ENCODE results near the gene ARID1B. TPM values are rescaled to one million over a fixed set of nuclear protein-coding genes. Genes with fewer than 3 reads are reported as not detected.

ARID1B gene
- total RNA-seq: 213 TPM
- 36.2 TPM for polyA plus RNA-seq

DNA sequence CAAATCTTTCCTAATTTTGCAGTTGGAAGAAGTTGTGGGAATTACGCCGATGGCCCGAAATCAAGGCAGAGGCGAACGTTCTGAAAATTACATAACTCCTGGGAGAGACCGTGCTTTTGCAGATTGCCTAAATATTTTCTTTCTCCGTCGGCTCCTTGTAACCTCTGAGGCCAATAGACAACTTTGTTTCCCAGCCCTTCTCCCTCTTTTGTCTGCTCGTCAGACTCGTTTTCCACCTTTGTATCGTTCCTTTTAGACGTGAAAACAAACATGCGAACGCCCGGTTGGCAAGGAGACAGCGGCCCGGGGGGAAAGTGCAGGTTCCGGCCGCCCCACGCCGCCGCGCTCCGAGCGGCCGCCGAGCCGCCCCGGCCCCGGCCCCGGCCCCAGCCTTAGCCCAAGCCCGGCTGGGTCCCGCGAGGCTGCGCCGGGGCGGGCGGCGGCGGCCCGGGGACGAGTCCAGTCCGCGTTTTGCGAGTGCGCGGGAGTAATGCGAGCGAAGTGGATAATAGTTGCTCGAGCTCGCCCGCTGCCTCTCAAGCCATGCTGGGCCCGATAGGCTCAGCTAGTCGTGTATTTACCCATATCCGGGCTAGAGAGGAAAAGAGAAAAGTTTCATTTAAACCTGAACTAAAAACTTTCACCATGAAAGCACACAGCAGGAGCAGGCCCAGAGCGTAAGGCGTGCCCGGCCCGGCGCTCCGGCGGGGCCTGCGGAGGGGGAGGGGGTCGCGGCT lies at the start of gene ARID1B:
TSS of gene ARID1B (plus strand) at position 539 of the 737 bp plus-strand sequence. CDS start 303 bp downstream, outside the sequence.
- peak; percentile 73 for DNase-seq (ENCODE audit: extremely low spot score)
- H3K27ac ChIP-seq (ENCODE audit: low read depth): peak within 1 kb of the TSS; percentile 99
- WGBS: under 1% methylated on average over 65 of the region's 65 CpGs
- H3K36me3 ChIP-seq (ENCODE audit: insufficient read depth): no peaks in the 10 kb centered on the region
- no peaks in the 10 kb centered on the region for H3K4me1 ChIP-seq (ENCODE audit: insufficient read depth)
- H3K4me3 ChIP-seq (ENCODE audit: low read depth, low read length): peak within 1 kb of the TSS; percentile 99

DNA sequence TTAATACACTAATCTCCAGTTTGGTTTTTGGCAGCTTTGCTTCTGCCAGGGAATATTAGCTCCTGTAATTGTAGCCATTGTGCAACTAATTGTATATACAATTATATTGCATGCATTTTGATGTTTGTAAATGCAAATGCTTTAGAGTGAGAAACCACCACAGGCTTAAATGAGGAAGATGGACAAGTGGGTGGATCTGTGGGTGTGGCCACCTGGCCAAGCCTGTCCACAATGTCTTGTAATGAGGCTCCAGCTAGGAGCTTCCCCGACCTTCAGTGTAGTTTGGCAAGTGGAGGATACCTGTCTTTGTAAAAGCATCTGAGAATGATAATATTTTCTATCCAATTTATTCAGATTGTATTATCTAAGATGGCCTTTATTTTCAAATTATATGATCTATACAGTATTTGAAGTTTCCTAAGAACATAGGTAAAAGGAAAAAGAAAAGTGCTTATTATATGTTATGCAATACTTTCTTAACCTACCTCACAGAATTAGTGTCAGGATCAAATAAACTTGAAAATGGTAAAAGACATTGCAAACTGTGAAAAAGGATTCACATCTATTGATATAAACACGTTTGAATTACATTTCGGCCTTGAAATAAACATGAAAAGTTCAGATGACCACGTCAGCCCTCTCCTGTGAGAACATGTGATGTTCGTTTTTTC lies 49.3 kb upstream of the ARID1B start:
- H3K36me3 ChIP-seq (ENCODE audit: insufficient read depth): no peaks in the 10 kb centered on the region
- no peak overlapping the region for H3K4me3 ChIP-seq (ENCODE audit: low read depth, low read length)
- DNase-seq (ENCODE audit: extremely low spot score): no peak
- no peak overlapping the region for H3K27ac ChIP-seq (ENCODE audit: low read depth)
- WGBS: 84% methylated on average over 5 of the region's 5 CpGs
- H3K4me1 ChIP-seq (ENCODE audit: insufficient read depth): no peaks in the 10 kb centered on the region

DNA sequence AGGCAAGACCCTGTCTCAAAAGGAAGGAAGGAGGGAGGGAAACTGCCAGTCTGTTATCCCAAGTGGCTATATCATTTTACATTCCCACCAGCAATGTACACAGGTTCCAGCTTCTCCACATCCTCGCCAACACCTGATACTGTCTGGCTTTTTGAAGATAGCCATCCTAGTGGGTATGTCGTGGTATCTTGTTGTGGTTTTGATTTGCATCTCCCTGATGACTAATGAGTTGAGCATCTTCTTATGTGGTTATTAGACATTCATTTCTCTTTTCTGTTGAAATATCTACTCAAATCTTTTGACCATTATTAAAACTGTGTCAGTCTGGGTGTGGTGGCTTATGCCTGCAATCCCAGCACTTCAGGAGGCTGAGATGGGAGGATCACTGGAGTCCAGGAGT lies 47.9 kb upstream of the ARID1B start:
- 81% methylated on average over 2 of the region's 2 CpGs for WGBS
- no peak for DNase-seq (ENCODE audit: extremely low spot score)
- Histone ChIP-seq H3K4me3 (ENCODE audit: low read depth, low read length) (no peak overlapping the region), H3K27ac (ENCODE audit: low read depth) (no peak overlapping the region), H3K4me1 (ENCODE audit: insufficient read depth) (no peaks in the 10 kb centered on the region), H3K36me3 (ENCODE audit: insufficient read depth) (no peaks in the 10 kb centered on the region)

DNA sequence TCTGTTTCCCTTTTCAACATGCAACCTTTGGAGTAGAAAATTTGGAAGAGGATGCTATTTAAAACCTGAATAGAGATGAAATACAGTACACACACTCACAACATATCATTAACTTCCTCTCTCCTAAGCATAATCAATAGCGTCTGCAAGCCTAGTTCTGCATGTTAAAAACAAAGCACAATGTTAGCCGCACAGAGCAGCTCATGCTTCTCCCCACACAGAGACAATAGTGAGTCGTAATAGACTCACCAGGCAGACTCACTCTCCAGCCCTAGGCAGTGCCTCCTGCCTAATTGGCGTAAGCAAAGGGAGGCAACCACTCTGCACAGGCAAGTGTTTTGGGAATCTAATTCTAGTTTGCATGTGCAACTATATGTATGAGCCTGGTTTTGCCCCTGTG lies 45.8 kb upstream of the ARID1B start:
- H3K4me3 ChIP-seq (ENCODE audit: low read depth, low read length): no peak overlapping the region
- H3K4me1 ChIP-seq (ENCODE audit: insufficient read depth): no peaks in the 10 kb centered on the region
- DNase-seq (ENCODE audit: extremely low spot score): no peak
- no peaks in the 10 kb centered on the region for H3K36me3 ChIP-seq (ENCODE audit: insufficient read depth)
- 94% methylated on average over 4 of the region's 4 CpGs for WGBS
- no peak overlapping the region for H3K27ac ChIP-seq (ENCODE audit: low read depth)

DNA sequence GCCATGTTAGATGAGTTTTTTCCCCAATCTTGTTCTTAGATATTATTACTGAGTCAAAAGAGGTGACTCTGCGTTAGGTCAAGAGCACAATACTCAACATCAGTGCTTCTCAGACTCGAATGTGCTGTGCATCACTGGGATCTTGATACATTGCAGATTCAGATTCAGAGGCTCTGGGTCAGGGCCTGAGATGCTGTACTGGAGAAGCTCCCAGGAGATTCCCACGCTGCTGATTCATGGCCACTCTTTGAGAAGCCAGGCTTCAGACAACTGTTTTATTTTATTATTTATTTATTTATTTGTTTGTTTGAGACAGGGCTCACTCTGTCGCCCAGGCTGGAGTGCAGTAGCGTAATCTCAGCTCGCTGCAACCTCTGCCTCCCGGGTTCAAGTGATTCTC lies 41.4 kb upstream of the ARID1B start:
- WGBS: 94% methylated on average over 7 of the region's 7 CpGs
- DNase-seq (ENCODE audit: extremely low spot score): no peak
- H3K4me3 ChIP-seq (ENCODE audit: low read depth, low read length): no peak overlapping the region
- no peaks in the 10 kb centered on the region for H3K4me1 ChIP-seq (ENCODE audit: insufficient read depth)
- H3K27ac ChIP-seq (ENCODE audit: low read depth): no peak overlapping the region
- no peaks in the 10 kb centered on the region for H3K36me3 ChIP-seq (ENCODE audit: insufficient read depth)

DNA sequence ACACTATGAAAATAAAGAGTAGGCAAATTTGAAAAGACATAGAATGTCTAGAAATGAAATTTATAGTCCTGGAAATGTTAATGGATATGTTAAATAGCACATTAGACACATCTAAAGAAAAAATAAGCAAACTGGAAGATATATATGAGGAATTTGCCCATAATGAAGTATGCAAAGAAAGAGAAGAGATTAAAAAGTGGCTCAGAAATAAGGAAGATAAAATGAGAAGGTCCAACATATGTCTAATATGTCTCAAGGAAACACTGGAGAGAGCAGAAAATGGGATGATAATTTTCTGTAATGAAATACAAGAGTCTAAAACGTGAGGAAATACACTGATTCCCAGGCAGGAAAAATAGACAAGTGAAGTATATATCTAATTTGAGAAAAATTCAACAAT lies 36.6 kb upstream of the ARID1B start:
- WGBS: 69% methylated on average over 1 of the region's 1 CpG
- DNase-seq (ENCODE audit: extremely low spot score): no peak
- no peak overlapping the region for H3K27ac ChIP-seq (ENCODE audit: low read depth)
- H3K4me3 ChIP-seq (ENCODE audit: low read depth, low read length): no peak overlapping the region
- H3K4me1 ChIP-seq (ENCODE audit: insufficient read depth): no peaks in the 10 kb centered on the region
- H3K36me3 ChIP-seq (ENCODE audit: insufficient read depth): no peaks in the 10 kb centered on the region

DNA sequence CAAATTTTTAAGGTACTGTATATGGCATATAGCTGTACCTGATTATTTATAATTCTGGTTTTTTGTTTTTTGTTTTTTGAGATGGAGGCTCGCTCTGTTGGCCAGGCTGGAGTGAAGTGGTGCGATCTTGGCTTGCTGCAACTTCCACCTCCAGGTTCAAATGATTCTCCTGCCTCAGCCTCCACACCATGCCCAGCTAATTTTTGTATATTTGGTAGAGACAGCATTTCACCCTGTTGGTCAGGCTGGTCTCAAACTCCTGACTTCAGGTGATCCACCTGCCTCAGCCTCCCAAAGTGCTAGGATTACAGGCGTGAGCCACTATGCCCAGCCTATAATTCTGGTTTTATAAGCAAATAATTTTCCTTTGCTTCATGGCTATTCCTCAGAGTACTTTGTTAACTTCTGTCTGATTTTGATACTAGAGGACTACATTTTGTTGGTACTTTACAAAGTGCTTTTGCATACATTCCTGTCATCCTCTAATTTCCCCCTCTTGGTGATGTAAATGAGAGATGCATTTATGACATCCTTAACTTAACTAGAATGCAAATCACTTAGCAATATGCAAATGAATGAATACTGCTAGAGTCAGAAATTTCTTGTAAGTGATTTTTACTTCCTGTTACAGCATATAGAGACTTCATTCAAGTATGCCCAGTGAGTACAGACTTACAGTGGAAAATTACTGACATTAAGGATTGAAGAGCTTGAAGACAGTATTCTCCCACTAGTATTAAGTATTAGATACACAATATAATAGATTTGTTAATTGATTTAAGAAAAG lies 35.7 kb upstream of the ARID1B start:
- no peak for DNase-seq (ENCODE audit: extremely low spot score)
- 97% methylated on average over 3 of the region's 3 CpGs for WGBS

DNA sequence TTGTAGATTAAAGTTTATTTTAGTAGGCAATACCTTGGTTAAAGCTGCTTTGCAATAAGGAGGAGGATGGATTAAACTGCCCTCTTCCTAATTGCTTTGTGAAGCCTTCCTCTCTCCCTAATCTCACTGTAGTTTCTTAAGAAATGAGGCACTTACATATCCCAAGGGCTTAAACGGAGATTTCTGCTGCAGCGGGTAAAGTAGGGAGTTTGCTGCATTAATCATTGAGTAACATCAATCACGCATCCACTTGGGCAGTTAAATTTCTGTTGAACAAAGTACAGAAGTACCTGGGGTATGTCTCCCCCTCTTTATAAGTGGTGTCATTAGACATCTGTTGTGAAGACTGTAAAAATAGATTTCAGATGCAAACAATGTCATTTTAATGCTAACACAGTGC lies 29.5 kb upstream of the ARID1B start:
- 62% methylated on average over 3 of the region's 3 CpGs for WGBS

More for the DNA sequence above, 35.7 kb upstream of the ARID1B start:
- Histone ChIP-seq H3K4me3 (ENCODE audit: low read depth, low read length) (no peak overlapping the region), H3K36me3 (ENCODE audit: insufficient read depth) (no peaks in the 10 kb centered on the region), H3K4me1 (ENCODE audit: insufficient read depth) (no peaks in the 10 kb centered on the region), H3K27ac (ENCODE audit: low read depth) (no peak overlapping the region)

DNA sequence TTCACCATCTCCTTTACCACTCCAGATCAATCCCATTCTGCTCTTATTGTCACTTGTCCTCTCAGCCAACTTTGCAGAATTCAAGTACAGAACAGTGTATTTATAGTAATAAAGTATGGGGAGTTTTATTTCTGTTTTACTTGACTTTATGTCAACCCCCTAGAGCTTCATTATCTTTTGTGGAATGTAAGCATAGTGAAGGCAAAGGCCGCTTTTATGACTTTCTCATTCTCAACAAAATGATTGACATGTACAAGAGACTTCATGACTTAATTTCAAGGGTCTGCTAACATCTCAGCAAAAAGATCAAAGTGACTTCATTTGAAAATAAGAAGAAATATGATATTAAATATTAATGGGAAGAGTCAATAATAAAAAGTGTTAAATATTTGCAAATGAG lies 28.7 kb upstream of the ARID1B start:
- no peak overlapping the region for H3K4me3 ChIP-seq (ENCODE audit: low read depth, low read length)
- WGBS: 95% methylated on average over 1 of the region's 1 CpG
- no peaks in the 10 kb centered on the region for H3K4me1 ChIP-seq (ENCODE audit: insufficient read depth)
- H3K27ac ChIP-seq (ENCODE audit: low read depth): no peak overlapping the region
- DNase-seq (ENCODE audit: extremely low spot score): no peak
- no peaks in the 10 kb centered on the region for H3K36me3 ChIP-seq (ENCODE audit: insufficient read depth)

More for the DNA sequence above, 29.5 kb upstream of the ARID1B start:
- no peak overlapping the region for H3K27ac ChIP-seq (ENCODE audit: low read depth)
- DNase-seq (ENCODE audit: extremely low spot score): no peak
- no peaks in the 10 kb centered on the region for H3K4me1 ChIP-seq (ENCODE audit: insufficient read depth)
- no peak overlapping the region for H3K4me3 ChIP-seq (ENCODE audit: low read depth, low read length)
- no peaks in the 10 kb centered on the region for H3K36me3 ChIP-seq (ENCODE audit: insufficient read depth)

DNA sequence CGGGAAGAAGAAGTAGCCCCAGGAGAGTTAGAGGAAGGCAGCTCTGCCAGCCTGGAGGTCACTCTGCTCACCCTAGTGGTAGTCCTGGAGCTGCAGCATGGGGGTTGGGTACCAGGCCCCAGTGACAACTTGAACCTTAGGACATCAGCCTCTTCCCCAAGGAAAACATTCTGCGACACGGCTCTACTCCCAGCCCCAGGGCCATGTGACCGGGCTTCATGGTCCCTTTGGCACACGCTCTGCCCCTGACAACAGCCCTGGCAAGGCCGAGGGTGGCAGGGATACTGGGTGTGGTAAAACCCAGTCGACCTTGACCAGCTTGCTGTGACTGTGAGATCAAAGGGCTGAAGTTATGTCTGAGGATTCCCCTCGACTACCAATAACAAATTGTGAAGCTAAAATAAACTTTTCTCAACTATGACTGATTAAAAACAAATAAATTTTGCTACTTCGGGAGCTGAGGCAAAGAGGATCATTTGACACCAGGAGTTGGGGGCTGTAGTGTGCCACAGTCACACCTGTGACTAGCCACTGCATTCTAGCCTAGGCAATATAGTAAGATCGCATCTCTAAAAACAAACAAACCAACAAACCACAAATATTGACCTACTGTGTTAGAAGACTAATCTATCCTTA lies 24.4 kb upstream of the ARID1B start:
- no peak for DNase-seq (ENCODE audit: extremely low spot score)
- Histone ChIP-seq H3K4me3 (ENCODE audit: low read depth, low read length) (no peak overlapping the region), H3K27ac (ENCODE audit: low read depth) (no peak overlapping the region), H3K36me3 (ENCODE audit: insufficient read depth) (no peaks in the 10 kb centered on the region), H3K4me1 (ENCODE audit: insufficient read depth) (no peaks in the 10 kb centered on the region)
- 66% methylated on average over 10 of the region's 10 CpGs for WGBS

DNA sequence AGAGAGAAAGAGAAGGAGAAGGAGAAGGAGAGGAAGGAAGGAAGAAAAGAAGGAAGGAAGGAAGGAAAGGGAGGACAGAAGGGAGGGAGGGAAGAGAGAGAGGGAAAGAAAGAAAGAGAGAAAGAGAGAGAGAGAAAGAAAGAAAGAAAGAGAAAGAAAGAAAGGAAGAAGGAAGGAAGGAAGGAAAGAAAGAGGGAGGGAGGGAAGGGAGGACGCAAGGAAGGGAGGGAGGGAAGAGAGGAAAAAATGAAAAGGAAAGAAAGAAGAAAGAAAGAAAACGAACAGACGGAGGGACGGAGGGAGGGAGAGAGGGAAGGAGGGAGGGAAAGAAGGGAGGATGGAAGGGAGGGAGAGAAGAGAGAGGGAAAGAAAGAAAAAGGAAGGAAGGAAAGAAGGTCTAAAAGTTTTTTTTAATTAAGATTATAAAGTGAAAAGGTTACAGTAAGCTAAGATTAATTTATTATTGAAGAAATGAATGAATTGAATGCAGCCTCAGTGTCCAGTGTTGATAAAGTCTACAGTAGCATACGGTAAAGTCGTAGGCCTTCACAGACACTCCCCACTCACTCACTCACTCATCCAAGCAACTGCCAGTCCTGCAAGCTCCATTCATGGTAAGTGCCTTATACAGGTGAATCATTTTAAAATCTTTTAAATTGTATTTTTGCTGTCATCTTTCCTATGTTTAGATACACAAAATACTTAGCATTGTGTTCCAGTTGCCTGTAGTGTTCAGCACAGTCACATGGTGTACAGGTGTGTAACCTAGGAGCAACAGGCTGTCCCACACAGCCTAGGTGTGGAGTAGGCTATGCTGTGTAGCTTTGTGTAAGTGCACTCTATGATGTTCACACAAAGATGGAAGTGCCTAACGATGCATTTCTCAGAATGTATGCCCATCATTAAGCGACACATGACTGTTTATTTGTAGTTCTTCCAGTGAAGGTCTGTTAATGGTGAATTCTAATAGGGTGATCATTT lies 20.3 kb upstream of the ARID1B start:
- 92% methylated on average over 8 of the region's 8 CpGs for WGBS
- H3K4me3 ChIP-seq (ENCODE audit: low read depth, low read length): no peak overlapping the region

DNA sequence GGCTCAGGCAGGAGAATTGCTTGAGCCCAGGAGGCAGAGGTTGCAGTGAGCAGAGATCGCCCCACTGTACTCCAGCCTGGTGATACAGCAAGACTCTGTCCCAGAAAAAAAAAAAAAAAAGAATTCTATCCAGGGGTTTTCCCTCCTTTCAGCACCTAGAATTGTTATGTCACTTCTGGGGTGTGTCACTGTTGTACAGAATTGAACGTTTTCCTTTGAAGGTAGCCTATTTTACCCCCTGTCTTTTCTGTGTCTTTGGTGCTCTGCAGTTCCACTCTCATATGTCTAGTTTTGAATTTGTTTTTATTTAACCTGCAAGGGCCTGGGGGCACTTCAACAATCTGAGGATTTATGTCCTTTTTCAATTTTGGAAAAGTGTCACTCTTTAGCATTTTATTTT lies 19.3 kb upstream of the ARID1B start:
- Histone ChIP-seq H3K27ac (ENCODE audit: low read depth) (no peak overlapping the region), H3K4me3 (ENCODE audit: low read depth, low read length) (no peak overlapping the region), H3K4me1 (ENCODE audit: insufficient read depth) (no peaks in the 10 kb centered on the region), H3K36me3 (ENCODE audit: insufficient read depth) (no peaks in the 10 kb centered on the region)
- 78% methylated on average over 2 of the region's 2 CpGs for WGBS
- no peak for DNase-seq (ENCODE audit: extremely low spot score)

More for the DNA sequence above, 20.3 kb upstream of the ARID1B start:
- H3K36me3 ChIP-seq (ENCODE audit: insufficient read depth): no peaks in the 10 kb centered on the region
- no peaks in the 10 kb centered on the region for H3K4me1 ChIP-seq (ENCODE audit: insufficient read depth)
- no peak overlapping the region for H3K27ac ChIP-seq (ENCODE audit: low read depth)
- no peak for DNase-seq (ENCODE audit: extremely low spot score)

All from urinary bladder (tissue), 4 donors.